Activated CD4-positive, CD25-positive, alpha-beta regulatory T cell treated with anti-CD3 and anti-CD28 coated beads, Interleukin-2, amount 50 U/mL, for 16 hours (primary cell): ENCODE data around the gene MRTFB.
A peak's percentile ranks its signal among the peaks of the same experiment; 100 is the strongest.

Experiments used
- DNase-seq: peaks from one replicate; pipeline ENCODE4 v3.0.0-alpha.2; 2020; ENCODE audit warnings: low read depth, low spot score

Gene MRTFB

DNA sequence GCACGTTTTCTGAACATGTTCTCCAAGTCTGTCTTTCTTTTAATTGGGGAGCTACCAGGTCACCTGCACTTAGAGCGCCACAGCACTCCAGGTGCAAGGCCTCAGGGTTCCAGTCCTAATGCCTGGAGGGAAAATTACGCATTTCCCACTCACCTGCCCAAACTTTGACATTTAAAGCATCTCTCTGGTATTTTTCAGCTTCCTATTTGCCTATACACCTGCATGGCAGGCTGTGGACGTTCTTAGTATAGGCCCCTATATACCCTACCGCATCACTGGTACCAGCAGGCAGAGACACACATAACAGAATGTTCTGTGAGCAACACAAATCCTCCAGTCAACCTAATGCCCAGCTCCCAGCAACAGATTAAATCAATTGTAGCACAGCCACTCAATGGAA, 213.3 kb downstream of the MRTFB start:
- no peak for DNase-seq

DNA sequence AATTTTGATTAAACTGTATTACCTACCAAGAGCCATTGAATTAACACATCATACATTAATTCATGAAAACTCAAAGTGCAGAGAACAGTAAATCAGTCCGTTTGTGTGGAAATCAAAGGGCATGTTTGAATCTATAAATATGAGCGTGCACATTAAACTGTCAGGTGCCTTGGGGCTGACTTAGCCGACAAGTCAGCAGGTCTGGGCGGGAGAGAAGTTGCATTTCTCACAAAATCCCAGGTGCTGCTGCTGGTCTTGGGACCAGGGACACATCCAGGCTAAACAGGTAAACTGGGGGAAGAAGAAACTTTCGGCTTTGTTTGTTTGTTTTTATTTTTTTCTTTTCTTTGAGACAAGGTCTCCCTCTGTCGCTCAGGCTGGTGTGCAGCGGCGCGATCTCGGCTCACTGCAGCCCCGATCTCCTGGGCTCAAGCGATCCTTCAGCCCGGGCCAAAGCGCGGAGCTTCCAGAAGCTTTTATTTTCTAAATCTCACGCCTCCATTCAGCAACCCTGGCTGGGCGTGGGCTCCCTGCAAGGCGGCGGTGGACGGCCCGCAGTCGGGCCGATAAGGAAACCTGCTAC, 213.9 kb downstream of the MRTFB start:
- DNase-seq: no peak

DNA sequence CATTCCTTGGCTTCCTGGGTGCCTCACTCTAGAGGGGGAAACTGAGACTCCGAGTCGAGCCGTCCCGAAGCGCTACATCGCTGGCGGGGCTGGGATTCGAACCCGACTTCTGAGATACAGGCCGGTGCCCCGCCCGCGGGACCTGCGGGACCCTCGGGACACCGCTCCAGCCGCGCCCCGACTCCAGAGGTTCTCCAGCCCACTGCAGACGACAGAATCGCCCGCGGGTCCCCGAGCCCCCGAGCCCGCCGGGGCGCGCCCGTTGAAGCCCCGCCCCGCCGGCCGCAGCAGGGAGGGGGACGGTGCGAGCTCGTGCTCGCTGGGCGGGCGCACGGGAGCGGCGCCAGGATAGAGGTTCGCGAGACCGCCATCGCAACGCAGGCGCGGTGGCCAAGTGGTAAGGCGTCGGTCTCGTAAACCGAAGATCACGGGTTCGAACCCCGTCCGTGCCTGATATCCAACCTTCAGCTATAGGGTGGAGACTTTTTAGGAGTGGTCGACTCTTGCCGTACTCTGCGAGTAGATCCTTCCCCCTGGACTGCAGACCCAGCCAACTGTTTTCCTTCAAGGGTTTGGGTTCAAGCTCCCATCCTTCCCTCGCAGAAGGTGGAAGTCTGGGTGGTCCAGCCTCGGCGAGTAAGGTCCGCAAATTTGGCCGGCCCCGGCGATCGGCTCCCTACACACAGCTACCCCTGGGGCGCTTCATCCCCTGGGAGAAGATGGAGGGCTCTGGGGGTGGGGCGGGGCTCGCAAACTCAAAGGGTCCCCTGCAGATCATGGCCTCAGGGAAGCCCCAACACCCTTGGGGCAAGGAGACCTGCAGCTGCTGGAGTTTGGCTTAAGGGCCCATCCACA, 214.6 kb downstream of the MRTFB start:
- DNase-seq: peak; percentile 86

DNA sequence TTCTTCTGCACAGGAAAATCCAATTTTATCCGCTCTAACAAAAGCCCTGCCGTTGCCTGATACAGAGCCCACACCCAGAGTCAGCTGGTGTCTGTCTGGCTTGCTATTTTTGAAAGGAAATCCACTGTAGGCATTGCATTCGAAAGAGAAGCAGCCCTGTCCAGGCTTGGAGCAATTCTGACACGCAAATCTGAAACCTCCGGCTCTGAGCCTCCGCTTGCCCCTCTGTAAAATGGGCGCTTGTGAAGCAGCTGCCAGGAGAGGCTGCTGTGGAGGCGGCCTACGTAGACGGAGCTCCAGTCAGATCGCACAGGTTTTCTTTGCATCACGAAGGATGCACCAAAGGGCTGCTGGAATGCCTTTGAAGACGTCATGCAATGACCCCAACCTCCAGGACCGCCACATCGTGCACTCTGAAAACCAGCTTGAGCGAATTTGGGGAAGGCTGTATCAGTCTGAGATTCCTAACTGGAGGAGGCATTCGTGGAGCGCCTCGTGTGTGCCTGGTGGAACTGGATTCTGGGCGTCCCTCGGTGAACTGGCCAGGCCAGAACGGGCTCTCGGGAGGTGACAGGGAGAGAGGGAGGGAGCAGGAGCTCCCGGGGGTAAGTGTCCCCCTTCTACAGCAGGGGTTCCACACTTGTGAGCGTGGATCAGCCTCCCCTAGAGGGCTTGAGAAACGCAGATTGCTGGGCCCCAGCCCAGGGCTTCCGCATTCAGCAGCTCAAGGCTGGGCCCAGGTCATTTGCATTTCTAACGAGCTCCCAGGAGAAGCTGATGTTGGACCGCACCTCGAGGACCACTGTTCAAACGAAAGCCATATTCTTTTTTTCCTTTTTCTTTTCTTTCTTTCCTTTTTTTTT, 215.5 kb downstream of the MRTFB start:
- no peak for DNase-seq

DNA sequence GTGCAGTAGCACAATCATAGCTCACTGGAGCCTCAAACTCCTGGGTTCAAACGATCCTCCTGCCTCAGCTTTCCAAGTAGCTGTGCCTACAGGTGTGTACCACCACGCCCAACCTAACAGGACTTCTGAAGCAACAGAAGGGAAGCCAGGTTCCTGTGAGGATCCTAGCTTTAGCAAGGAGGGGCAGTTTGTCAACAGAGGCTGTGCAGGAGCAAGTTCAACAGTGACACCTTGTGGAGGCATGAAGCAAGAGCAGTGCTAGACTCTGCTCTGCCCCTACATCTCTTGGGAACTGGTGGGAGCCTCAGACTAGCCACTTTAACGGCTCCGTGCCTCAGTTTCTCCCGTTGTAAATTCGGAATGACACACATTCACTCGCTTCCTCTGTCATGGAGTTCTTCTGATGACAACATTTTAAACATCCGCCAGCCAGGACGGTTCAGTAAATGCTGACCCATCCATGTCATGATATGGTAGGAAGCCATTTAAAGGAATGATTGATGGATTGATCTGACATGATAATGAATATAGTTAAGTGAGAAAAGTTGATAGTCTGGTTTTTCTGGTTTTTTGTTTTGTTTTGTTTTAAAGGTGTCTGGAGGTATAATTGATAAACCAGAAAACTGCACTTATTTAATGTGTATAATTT, 218.7 kb downstream of the MRTFB start:
- no peak for DNase-seq

DNA sequence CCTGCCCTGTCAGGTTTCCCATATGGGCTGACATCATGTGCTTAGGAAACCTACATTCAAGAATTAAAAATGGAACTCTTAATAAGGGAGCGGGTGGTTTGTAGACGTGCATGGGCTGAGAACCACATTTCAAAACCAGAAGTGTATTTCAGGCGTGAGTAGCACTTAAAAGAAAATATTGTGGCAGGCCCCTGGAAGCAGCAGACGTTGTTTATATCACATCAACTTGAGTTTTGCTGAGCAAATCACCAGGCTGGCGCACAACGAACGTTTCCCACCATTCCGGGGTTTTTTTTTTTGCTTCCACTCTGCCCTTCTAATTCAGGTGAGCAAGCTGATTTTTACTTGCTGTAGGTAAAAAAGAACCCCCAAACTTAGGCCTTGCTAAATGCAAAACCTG, 220.2 kb downstream of the MRTFB start:
- no peak for DNase-seq

DNA sequence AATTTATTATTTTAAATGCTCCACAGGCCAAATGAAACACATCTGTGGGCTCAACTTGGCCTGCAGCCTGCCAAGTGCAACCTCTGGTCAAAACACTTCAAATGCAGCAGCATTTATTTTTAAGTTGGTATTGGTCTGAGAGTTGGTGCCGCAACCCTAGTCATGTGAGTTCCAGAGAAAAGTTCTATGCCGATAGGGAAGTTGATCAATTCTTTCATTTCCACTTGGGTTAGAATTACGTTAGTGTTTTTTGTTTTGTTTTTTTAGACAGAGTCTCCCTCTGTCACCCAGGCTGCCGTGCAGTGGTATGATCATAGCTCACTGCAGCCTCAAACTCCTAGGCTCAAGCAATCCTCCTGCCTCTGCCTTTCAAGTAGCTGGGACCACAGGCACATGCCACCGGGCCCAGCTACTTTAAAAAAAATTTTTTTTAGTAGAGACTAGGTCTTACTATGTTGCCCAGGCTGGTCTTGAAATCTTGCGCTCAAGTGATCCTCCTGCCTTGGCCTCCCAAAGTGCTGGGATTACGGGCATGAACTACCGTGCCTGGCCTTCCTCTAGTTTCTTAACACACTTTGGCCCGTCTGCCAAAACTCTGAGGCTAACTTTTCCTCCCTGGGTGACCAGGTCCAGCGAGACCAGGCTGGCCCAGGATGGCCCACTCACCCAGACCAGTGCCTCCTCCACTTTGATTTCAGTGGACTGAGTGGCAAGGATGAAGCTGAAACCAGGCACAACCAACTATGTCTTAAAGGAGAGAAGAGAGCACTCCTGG, 221.1 kb downstream of the MRTFB start:
- DNase-seq: no peak

DNA sequence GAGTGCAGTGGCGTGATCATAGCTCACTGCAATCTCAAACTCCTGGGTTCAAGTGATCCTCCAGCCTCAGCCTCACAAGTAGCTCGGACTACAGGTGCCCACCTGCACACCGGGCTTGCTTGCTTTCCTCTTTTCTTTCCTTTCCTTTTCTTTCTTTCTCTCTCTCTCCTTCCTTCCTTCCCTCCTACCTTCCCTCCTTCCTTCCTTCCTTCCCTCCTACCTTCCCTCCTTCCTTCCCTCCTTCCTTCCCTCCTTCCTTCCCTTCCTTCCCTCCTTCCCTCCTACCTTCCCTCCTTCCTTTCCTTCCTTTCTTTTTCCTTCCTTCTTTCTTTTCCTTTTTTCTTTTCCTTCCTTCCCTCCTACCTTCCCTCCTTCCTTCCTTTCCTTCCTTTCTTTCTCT, 225.5 kb downstream of the MRTFB start:
- no peak for DNase-seq

DNA sequence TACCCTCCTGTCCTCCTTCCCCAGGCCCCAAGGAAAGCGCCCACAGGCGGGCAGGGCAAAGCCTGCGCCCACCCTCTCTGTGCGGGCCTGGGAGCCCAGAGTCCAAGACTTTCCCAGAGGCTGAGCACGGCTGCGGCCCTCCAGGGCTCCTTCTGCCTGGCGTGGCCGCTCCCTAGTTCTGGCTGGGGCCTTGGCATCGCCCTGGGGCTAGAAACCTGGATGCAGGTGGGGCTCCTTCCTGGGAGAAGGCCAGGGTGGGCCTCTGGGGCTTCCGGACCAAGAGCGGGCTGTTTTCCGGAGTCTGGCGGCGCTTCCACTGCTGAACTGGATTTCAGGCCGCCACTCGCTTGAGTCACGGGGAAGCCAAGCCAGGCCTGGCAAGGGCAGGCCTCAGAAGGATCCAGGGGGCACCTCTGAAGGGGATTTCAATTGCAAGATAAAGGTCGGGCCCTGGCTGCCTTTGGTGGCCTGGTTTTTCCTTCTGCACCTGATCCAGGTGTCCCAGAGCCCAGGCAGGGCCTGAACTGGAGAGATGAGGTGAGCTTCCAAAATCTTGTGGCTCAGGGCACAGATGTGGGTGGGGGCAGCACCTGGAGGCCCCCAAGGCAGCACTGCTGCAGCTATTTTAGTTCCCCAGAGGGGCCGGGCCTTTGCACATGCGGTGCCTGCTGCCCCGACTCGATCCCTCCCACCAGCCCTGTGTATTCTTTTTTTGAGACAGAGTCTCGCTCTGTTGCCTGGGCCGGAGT, 227.4 kb downstream of the MRTFB start:
- no peak for DNase-seq

DNA sequence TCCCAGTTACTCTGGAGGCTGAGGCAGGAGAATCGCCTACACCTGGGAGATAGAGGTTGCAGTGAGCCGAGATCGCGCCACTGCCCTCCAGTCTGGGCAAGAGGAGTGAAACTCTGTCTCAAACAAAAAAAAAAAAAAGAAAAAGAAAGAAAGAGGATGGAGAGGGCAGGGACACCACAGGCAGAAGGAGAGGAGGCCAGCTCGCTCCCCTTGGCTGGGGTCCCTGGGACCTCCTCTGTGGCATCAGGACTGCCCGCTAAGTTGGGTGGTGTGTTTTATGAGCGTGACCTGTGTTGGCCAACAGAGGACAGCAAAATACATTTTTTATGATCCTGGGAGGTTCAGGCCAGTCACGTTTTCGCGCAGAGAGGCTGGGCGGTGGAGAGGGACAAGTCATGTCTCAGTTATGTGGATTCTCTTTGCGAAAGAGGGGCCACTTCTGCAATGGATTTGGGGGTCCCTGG, 229.6 kb downstream of the MRTFB start:
- no peak for DNase-seq

DNA sequence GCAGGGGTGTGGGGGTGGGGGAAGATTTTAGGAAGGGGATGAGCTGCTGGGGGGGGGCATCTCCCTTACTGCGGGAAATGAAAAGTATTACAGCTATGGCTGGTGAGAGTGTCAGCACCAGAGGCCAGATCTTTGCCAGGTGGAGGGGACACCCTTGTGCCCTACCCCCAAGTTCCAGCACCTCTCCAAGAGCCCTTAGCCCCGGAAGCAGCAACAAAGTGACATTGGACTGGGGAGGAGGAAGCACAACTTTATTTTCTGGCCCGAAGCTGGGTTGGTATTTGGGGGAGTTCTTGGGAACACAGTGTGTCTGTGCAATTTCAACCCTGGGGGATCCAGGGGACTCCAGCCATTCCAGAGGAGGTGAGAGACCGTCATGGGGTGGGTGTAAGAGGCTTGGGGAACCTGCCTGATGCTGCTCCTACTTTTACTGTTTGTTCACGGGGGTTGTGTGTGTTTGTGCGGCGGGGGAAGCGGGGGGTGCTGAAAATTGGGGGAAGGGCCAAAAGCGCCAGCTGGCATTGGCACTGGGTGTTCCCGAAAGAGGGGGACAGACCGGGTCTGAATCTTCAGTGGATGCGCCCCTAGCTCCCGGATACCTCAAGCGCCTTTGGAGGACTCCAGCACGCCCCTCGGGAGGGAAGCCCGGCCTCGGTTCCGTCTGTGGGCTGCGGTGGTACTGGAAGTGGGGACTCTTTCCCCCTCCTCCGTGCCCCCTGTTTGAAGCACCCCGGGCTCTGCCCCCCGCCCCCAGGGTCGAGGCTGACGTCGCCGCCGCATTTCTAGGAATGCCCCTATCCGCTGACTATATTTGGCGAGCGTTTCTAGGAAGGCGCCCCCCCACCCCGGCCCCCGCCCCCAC, 230.3 kb downstream of the MRTFB start:
- no peak for DNase-seq

DNA sequence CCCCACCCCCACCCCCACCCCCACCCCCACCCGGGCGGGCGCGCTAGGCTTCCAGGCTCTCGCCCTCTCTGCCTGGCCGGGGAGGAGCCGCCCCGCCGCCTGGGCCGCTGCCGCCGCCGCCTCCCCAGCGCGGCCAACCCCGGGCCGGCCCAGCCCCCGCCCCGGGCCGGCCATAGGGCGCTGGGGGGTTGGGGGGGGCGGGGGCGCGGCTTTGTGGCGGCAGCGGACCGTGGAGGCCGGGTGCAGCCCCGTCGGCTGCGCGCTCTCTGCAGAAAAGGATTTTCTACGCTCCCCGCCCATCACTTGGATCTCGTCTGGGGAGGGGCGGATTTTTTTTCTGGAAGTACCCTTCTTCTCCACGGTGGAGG, 230.9 kb downstream of the MRTFB start:
- no peak for DNase-seq

DNA sequence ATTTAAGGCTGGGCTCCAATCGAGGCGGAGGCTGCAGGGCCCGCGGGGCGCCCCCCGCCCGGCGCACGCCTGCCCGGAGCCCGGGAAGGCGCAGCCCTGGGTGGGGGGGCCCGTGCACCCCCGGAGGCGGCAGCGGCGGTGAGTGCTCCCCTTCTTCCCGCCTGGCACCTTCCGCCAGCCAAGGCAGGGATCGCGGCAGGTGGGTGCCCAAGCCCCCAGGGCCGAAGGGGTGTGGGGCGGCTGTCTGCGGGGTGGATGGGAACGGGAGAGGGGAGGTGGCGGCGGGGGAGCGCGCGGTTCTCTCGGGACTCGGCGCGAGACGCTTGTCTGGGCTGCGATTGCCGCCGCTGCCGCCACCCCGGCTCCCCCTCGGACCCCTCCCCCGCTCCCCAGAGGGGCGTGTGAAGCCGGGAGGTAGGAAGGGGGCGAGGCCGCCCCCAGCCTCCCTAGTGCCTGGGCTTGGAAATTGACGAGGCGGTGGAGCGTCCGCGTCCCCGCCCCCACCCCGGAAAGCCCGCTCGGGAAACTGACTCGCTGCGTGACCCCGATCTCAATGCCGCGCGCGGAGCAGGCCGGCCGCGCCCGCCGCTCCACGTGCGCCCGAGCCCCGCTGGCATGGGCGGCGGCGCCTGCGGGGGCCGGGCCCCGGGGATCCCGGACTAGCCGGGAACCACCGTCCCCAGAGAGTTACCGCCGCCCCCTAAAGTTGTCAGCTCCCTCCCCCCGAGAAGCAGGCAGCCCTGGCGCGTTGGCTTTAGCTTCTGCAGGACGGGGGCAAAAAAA, 231.5 kb downstream of the MRTFB start:
- no peak for DNase-seq

DNA sequence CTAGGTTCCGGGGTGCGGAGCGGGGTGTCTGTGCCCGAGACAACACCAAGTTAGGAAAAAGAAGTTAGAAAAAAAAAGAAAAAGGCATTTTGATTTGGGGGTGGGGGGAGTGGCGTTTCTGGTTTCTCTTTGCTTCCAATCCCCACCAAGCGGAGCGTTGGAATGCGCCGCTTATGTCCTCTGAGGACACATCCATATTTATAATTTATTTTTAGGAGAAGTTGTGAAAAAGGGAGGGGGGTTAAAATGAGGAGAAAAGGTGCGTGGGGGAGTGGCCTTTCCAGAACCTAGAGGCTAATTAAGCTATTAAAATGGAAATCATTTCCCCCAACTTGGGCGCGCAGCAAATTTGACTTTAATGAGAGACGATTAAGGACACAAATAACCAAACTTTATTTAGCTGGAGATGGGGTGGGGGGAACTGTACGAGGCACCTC, 232.1 kb downstream of the MRTFB start:
- no peak for DNase-seq

DNA sequence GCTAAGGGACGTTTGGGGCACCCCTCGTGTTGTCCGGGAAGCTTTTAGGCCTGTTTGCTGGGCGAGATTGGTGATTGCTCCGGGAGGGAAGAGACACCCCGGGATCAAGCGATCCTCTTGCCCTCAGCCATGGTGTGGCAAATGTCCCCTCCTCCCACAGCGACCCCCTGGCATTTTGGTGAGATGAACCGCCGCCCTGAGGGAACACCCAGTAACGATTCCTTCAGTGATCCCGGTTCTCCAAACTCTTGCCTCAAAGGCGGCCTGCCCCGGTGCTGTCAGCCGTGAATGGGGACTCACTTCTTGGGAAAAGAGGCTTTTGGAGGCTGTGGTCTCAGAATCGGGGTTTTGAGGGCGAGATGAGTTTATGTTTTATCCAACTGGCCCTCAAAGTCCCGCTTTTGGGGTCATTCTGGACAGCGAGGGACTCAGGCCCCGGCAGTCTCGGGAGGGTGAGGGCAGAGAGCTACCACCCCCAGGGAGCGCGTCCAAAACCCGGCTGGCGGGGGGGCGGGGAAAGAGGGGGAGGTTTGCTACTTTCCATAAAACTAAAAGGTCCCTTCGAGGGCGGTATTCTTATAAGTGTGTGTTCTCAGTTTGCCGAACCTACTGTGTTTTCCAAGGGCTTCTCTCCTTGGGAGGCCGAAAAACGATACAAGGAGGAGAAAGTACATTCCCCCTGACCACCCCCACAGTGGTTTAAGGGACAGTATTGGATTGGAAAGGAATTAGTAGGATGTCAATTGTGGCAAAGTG, 232.7 kb downstream of the MRTFB start:
- DNase-seq: no peak

DNA sequence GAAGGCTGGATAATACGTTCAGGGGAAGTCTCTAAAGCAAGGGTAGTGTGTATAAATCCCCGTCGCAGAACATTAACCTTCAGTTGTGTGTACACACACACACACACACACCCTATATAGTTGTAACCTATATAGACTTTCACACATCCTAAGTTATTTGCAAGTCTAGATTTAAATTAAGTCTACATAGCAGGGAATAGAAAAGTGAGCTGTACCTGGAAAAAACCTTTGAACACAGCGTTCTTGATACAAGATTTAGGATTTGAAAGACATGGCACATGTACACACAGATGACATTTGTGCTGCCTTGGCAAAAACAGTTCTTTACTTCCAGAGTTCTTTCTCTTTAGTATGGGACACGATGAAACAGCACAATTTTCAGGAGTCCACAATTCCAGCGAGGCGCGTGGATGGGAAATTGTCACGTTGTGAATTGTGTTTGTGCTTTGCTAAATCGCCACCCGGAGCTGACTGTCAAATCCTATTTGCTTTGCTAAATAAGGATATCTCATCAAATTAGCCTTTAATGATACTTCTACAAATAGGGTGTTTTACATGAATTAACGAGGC, 233.9 kb downstream of the MRTFB start:
- DNase-seq: no peak

DNA sequence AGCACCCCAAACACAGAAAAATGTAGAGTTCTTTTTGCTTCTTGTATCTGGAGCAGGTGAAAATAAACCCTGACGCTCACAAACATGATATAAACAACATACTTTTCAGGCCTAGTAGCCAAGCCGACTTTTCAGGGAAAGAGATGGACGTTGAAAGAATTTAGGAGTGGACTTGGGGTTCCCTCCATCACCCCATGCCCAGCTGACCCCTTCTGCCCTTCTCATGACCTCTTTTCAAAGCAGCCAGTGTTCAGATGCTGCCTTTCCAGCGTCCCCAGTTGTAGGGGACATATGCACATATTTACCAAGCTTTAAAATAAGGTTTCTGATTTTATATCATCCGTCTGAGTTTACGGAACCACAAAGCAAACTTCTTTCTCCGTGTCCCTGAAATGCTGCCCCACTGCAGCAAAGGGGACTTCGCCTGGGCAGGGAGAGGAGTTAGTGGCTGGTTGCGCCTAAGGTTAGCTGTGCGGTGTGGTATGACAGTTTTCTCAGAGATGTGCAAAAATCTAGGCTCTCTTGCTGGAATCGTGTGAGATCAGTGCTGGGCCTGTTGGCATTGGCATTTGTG, 235.5 kb downstream of the MRTFB start:
- no peak for DNase-seq
